KMS-11 (cell line): ENCODE results near the gene UBASH3A.

Experiments used
- H2AFZ ChIP-seq: fragments of 200-600 bp; sonication (generic); 2 replicates; pipeline ENCODE4 v1.6.1; 2016; ENCODE audit warnings: antibody characterized with exemption, mixed run types, low read depth
- H3K27ac ChIP-seq: fragments of 200-600 bp; sonication (generic); 2 replicates; pipeline ENCODE4 v1.6.1; 2016; ENCODE audit warnings: mild to moderate bottlenecking, mixed run types
- H3K27me3 ChIP-seq: fragments of 200-600 bp; sonication (generic); 2 replicates; pipeline ENCODE4 v1.6.1; 2017; ENCODE audit warnings: mild to moderate bottlenecking, low read depth, mixed run types, moderate library complexity; ENCODE audit not compliant: insufficient read depth
- H3K36me3 ChIP-seq: fragments of 200-600 bp; sonication (generic); 2 replicates; pipeline ENCODE4 v1.6.1; 2017; ENCODE audit warnings: mild to moderate bottlenecking, mixed run types; ENCODE audit not compliant: insufficient read depth
- H3K4me1 ChIP-seq: fragments of 200-600 bp; sonication (generic); 2 replicates; pipeline ENCODE4 v1.6.1; 2016; ENCODE audit warnings: mild to moderate bottlenecking, low read depth, mixed run types; ENCODE audit not compliant: poor library complexity, severe bottlenecking
- H3K4me2 ChIP-seq: fragments of 200-600 bp; sonication (generic); 2 replicates; pipeline ENCODE4 v1.7.0; 2016; ENCODE audit warnings: mild to moderate bottlenecking, mixed run types
- H3K4me3 ChIP-seq: fragments of 200-600 bp; sonication (generic); IDR thresholded peaks from 2 replicates; pipeline ENCODE4 v1.6.1; 2017; ENCODE audit warnings: low read depth, low read length, mixed read lengths; ENCODE audit not compliant: insufficient read depth
- H3K79me2 ChIP-seq: fragments of 200-600 bp; sonication (generic); 2 replicates; pipeline ENCODE4 v1.6.1; 2016; ENCODE audit warnings: low read depth, mixed run types; ENCODE audit not compliant: insufficient read depth
- H3K9ac ChIP-seq: fragments of 200-600 bp; sonication (generic); 2 replicates; pipeline ENCODE4 v1.6.1; 2016; ENCODE audit warnings: mild to moderate bottlenecking, mixed run types
- H4K20me1 ChIP-seq: fragments of 200-600 bp; sonication (generic); 2 replicates; pipeline ENCODE4 v1.6.1; 2016; ENCODE audit warnings: mild to moderate bottlenecking, mixed run types; ENCODE audit not compliant: insufficient read depth
- TF ChIP-seq, protein P1 (sequence below): fragments of 200-600 bp; sonication (generic); conservative IDR thresholded peaks from 2 replicates; pipeline ENCODE4 v1.6.1; 2017; ENCODE audit warnings: low read depth, mild to moderate bottlenecking, antibody characterized with exemption, low read length, moderate library complexity, mixed read lengths

The UBASH3A gene

DNA sequence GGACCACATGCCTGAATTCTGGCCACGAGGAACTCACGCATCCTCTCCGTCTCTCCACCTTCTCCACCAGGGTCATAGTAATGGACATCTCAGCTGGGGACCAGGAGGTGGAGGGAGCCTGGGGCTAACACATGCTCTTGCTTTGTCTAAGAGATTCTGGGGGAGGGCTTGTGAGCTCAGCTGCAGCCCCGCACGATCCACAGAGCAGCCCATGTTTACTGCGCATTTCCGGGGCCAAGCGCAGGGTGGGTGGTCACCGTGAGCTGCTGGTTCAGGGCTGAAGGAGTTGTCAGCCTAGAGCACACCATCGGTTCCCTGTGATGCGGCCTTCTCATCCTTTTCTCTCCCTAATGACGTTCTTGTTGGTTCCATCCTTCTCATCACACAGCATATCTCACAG is 45.4 kb upstream of the UBASH3A start:
- H3K79me2 ChIP-seq = no peaks in the 10 kb centered on the region
- H3K36me3 ChIP-seq = no peaks in the 10 kb centered on the region
- no peak overlapping the region for H3K27ac ChIP-seq
- H3K9ac ChIP-seq = no peak overlapping the region
- TF ChIP-seq, protein P1, sequence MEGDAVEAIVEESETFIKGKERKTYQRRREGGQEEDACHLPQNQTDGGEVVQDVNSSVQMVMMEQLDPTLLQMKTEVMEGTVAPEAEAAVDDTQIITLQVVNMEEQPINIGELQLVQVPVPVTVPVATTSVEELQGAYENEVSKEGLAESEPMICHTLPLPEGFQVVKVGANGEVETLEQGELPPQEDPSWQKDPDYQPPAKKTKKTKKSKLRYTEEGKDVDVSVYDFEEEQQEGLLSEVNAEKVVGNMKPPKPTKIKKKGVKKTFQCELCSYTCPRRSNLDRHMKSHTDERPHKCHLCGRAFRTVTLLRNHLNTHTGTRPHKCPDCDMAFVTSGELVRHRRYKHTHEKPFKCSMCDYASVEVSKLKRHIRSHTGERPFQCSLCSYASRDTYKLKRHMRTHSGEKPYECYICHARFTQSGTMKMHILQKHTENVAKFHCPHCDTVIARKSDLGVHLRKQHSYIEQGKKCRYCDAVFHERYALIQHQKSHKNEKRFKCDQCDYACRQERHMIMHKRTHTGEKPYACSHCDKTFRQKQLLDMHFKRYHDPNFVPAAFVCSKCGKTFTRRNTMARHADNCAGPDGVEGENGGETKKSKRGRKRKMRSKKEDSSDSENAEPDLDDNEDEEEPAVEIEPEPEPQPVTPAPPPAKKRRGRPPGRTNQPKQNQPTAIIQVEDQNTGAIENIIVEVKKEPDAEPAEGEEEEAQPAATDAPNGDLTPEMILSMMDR = no peak
- H2AFZ ChIP-seq = no peak overlapping the region
- H3K27me3 ChIP-seq = peaks cover 37% of the 10 kb centered on the region; the same call in 1 of the 2 replicates
- H3K4me2 ChIP-seq = no peak overlapping the region
- H4K20me1 ChIP-seq = no peaks in the 10 kb centered on the region
- no peak overlapping the region for H3K4me3 ChIP-seq
- H3K4me1 ChIP-seq = no peaks in the 10 kb centered on the region

GRCh38 chr21:42358937-42359336 is 44.8 kb upstream of the UBASH3A start:
- Histone ChIP-seq H3K4me3 (no peak overlapping the region), H2AFZ (no peak overlapping the region), H3K36me3 (no peaks in the 10 kb centered on the region), H3K4me2 (no peak overlapping the region), H3K27ac (no peak overlapping the region), H3K79me2 (no peaks in the 10 kb centered on the region), H3K9ac (no peak overlapping the region), H4K20me1 (no peaks in the 10 kb centered on the region), H3K27me3 (peaks cover 44% of the 10 kb centered on the region; the same call in 1 of the 2 replicates), H3K4me1 (no peaks in the 10 kb centered on the region)
- TF ChIP-seq, protein P1 = no peak

- Histone ChIP-seq H3K4me2 (no peak overlapping the region), H3K36me3 (no peaks in the 10 kb centered on the region), H2AFZ (no peak overlapping the region), H3K79me2 (no peaks in the 10 kb centered on the region), H3K4me1 (no peaks in the 10 kb centered on the region), H3K27me3 (peaks cover 51% of the 10 kb centered on the region; the same call in 1 of the 2 replicates), H3K9ac (no peak overlapping the region), H3K4me3 (no peak overlapping the region), H4K20me1 (no peaks in the 10 kb centered on the region), H3K27ac (no peak overlapping the region)
- TF ChIP-seq, protein P1 = peak; percentile 34; the same call in 1 of the 2 replicates
Measured at GRCh38 chr21:42360317-42360716, 43.4 kb upstream of the UBASH3A start.

GRCh38 chr21:42361286-42361685 is 42.4 kb upstream of the UBASH3A start:
- no peak overlapping the region for H3K4me3 ChIP-seq
- TF ChIP-seq, protein P1 = no peak
- no peak overlapping the region for H3K9ac ChIP-seq
- H3K4me2 ChIP-seq = no peak overlapping the region
- peaks cover 54% of the 10 kb centered on the region for H3K27me3 ChIP-seq
- no peak overlapping the region for H3K27ac ChIP-seq
- no peak overlapping the region for H2AFZ ChIP-seq
- no peaks in the 10 kb centered on the region for H3K4me1 ChIP-seq
- no peaks in the 10 kb centered on the region for H4K20me1 ChIP-seq
- H3K36me3 ChIP-seq = no peaks in the 10 kb centered on the region
- no peaks in the 10 kb centered on the region for H3K79me2 ChIP-seq
